ENCODE data around the gene FARP1.
"Not testable (repeated sequence)": the region's sequence is repeated elsewhere in the genome, so short reads cannot be mapped to it uniquely, and the experiment has no call there.

The FARP1 gene

DNA sequence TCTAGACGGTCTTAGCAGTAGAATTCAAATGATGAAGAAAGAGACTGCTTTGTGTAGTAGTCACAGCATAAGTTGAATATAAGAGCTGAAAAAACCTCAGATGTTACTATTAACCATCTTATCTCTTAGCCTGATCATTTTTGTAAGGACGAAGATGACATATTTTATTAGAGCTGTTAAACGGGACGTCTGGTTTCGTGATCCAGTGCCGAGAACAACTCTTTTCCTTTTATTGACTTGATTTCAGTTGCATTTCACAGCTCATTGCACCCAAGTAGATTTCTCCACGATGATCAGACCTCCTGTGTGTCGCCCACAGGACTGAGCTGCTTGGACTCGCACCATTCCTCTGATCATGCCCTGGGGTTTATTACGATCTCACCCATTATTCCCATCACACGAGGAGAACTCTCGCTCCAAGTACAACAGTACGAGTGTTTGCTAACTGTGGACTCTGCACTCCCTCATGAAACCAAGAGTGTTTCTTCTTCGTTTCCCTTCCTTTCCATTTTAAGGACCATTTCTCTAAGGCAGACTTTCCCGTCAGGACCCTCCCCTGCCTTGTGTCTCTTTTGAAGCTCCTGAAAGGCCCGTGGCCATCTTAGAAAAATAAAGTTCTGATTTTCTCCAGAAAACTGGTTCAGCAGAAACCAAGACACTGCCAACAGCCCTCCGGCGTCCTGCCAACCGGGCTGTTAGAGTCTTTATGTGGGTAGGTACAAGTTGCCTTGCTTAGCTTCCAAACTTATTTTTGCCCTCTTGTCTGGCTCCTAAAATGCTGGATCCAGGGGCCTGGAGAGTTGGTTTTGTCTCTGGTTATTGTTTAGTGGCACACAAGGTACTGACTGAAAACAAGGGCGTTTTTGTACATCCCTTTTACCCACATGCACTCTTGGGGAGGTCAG is 82.4 kb downstream of the FARP1 start:
- H3K36me3 ChIP-seq (ENCODE audit: control insufficient read depth, insufficient read depth, low read length): no peaks in the 10 kb centered on the region
- DNase-seq (ENCODE audit: extremely low read depth, insufficient read length): no peak
- no peak overlapping the region for H3K4me3 ChIP-seq (replicated peaks; ENCODE audit: low read depth, low read length)
- H3K27me3 ChIP-seq (replicated peaks; ENCODE audit: control insufficient read depth, insufficient read depth, low read length): no peaks in the 10 kb centered on the region
- TF ChIP-seq CTCF (IDR thresholded peaks at IDR 0.05; ENCODE audit: insufficient read depth, low read length, poor library complexity, severe bottlenecking): no peak

- Histone ChIP-seq H3K4me3 (replicated peaks; ENCODE audit: low read depth, low read length) (no peak overlapping the region), H3K36me3 (ENCODE audit: control insufficient read depth, insufficient read depth, low read length) (no peaks in the 10 kb centered on the region), H3K27me3 (replicated peaks; ENCODE audit: control insufficient read depth, insufficient read depth, low read length) (no peaks in the 10 kb centered on the region)
- DNase-seq (ENCODE audit: extremely low read depth, insufficient read length): no peak
- no peak for TF ChIP-seq CTCF (IDR thresholded peaks at IDR 0.05; ENCODE audit: insufficient read depth, low read length, poor library complexity, severe bottlenecking)
Observed at GRCh38 chr13:98226496-98226895, 83.6 kb downstream of the FARP1 start.

DNA sequence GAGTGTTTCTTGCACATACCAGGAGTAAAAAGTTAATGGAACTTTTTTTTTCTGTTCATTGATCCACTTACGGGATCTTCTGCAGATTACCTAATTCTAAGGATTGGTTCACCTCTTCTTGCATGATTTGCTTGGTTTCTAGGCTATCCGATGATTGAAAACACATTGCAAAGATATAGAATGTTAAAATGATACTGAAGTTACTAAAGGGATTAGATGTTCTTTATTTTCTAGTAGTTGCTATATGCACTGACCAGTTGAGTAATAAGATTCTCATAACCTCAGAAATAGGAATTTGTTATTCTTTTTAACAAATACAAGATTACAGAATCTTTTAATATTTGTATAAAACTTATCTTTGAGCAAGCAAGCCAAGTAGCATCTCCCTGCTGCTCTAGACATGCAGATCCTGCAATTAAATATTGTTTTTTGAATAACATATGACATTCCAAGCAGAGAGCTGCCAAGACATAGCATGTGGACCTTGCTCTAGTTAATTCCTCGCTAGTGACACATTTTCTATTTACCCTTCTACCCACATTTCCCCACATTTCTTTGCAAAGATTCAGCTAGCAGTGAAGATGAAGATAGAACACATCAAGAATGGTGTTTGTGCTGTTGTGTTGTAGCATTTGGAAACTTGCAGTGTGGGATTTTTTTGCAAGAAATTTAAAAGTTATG is 85.9 kb downstream of the FARP1 start:
- DNase-seq (ENCODE audit: extremely low read depth, insufficient read length): no peak
- no peak overlapping the region for H3K4me3 ChIP-seq (replicated peaks; ENCODE audit: low read depth, low read length)
- TF ChIP-seq CTCF (IDR thresholded peaks at IDR 0.05; ENCODE audit: insufficient read depth, low read length, poor library complexity, severe bottlenecking): no peak

DNA sequence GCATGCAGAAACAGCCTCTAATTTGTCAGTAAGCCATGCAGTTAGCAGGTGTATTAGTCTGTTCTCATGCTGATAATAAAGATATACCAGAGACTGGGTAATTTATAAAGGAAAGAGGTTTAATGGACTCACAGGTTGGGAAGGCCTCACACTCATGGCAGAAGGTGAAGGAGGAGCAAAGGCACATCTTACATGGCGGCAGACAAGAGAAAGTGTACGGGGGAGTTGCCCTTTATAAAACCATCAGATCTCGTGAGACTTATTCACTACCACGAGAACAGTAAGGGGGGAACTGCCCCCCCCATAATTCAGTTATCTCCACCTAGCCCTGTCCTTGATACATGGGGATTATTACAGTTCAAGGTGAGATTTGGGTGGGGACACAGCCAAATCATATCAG is 87.9 kb downstream of the FARP1 start:
- H3K36me3 ChIP-seq (ENCODE audit: control insufficient read depth, insufficient read depth, low read length); H3K27me3 ChIP-seq (replicated peaks; ENCODE audit: control insufficient read depth, insufficient read depth, low read length): not testable (repeated sequence)

More for the DNA sequence above, 85.9 kb downstream of the FARP1 start:
- Histone ChIP-seq H3K27me3 (replicated peaks; ENCODE audit: control insufficient read depth, insufficient read depth, low read length) (no peaks in the 10 kb centered on the region), H3K36me3 (ENCODE audit: control insufficient read depth, insufficient read depth, low read length) (no peaks in the 10 kb centered on the region)

GRCh38 chr13:98232456-98232855 is 89.6 kb downstream of the FARP1 start:
- Histone ChIP-seq H3K36me3 (ENCODE audit: control insufficient read depth, insufficient read depth, low read length) (no peaks in the 10 kb centered on the region), H3K27me3 (replicated peaks; ENCODE audit: control insufficient read depth, insufficient read depth, low read length) (no peaks in the 10 kb centered on the region), H3K4me3 (replicated peaks; ENCODE audit: low read depth, low read length) (no peak overlapping the region)
- DNase-seq (ENCODE audit: extremely low read depth, insufficient read length): no peak
- TF ChIP-seq CTCF (IDR thresholded peaks at IDR 0.05; ENCODE audit: insufficient read depth, low read length, poor library complexity, severe bottlenecking): no peak

More for the DNA sequence above, 87.9 kb downstream of the FARP1 start:
- DNase-seq (ENCODE audit: extremely low read depth, insufficient read length); H3K4me3 ChIP-seq (replicated peaks; ENCODE audit: low read depth, low read length): not testable (repeated sequence)

DNA sequence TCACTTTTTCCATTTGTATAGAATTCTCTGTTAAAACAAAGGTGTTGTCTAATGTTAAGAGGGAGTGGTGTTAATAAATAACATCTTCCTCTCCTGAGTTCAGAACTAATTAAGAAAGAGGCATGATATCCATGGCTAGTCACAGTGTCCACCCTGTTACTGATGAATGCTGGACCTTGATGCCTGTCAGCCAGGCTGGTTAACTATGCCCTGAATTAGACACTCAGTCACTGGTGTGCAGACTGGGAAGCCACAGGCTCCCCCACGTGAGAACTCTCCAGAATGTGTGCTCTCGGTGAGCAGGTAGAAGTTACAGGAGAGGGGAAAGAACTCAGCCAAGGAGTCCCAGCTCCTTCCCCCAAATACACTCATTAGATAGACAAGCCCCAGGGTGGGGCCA is 90.2 kb downstream of the FARP1 start:
- Histone ChIP-seq H3K36me3 (ENCODE audit: control insufficient read depth, insufficient read depth, low read length) (no peaks in the 10 kb centered on the region), H3K27me3 (replicated peaks; ENCODE audit: control insufficient read depth, insufficient read depth, low read length) (no peaks in the 10 kb centered on the region), H3K4me3 (replicated peaks; ENCODE audit: low read depth, low read length) (no peak overlapping the region)
- no peak for TF ChIP-seq CTCF (IDR thresholded peaks at IDR 0.05; ENCODE audit: insufficient read depth, low read length, poor library complexity, severe bottlenecking)
- no peak for DNase-seq (ENCODE audit: extremely low read depth, insufficient read length)

Data from GM06990 (cell line).